Measurements from ENCODE around the gene SLC30A7. TPM values are rescaled to one million over a fixed set of nuclear protein-coding genes. Genes with fewer than 3 reads are reported as not detected.
"Not testable (repeated sequence)": the region's sequence is repeated elsewhere in the genome, so short reads cannot be mapped to it uniquely, and the experiment has no call there.

SLC30A7 gene, protein sequence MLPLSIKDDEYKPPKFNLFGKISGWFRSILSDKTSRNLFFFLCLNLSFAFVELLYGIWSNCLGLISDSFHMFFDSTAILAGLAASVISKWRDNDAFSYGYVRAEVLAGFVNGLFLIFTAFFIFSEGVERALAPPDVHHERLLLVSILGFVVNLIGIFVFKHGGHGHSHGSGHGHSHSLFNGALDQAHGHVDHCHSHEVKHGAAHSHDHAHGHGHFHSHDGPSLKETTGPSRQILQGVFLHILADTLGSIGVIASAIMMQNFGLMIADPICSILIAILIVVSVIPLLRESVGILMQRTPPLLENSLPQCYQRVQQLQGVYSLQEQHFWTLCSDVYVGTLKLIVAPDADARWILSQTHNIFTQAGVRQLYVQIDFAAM
- total RNA-seq, result 47.7 and 51.5 TPM in 2 replicates

DNA sequence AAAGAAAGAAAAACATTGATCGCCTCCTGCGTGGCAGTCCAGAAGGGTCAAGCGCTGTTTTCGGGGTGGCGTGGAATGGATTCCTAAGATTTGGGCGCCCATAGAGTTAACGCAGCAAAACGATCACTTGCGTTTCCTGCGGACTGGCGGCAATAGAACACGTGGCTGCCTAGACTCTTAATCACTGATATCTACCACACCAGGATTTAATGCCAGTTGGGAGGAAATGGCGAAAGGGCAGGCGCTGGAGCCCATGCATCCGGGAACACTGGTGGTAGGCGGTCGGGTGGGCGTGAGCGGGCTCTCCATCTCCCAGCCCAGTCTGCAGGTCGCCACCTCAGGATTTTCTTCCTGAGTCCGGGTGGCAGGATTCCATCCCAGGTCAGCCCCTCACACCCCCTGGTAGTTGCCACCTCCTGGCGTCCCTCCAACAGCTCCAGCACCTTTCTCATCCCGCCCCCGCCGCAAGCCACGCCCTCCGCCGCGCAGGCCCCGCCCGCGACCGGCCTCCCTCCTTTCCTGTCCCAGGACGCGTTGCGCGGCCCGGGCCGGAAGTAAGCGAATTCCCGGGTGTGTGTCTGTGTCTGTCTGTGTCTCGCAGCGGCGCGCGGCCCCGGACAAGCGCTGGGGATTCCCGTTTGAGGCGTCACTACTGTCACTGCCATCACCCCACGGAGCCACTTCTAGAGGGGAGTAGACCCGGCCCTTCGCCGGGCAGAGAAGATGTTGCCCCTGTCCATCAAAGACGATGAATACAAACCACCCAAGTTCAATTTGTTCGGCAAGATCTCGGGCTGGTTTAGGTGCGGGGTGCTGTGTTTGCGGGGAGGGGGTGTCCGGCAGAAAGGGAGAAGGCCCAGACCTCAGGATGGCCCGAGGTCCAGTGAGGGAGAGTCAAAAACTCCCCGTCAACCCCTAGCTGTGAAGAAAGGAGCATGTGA lies at the start of gene SLC30A7:
TSS of gene SLC30A7 (plus strand) at position 551 of the 941 bp plus-strand sequence. CDS start at position 724, 173 bp downstream.
- intact Hi-C loops (cut with micrococcal nuclease), result loop anchor here (1.0 kb wide), 11 partner anchors 53 to 858 kb away; partner anchors contain the start of genes CDC14A, DPH5, RTCA and TRMT13

DNA sequence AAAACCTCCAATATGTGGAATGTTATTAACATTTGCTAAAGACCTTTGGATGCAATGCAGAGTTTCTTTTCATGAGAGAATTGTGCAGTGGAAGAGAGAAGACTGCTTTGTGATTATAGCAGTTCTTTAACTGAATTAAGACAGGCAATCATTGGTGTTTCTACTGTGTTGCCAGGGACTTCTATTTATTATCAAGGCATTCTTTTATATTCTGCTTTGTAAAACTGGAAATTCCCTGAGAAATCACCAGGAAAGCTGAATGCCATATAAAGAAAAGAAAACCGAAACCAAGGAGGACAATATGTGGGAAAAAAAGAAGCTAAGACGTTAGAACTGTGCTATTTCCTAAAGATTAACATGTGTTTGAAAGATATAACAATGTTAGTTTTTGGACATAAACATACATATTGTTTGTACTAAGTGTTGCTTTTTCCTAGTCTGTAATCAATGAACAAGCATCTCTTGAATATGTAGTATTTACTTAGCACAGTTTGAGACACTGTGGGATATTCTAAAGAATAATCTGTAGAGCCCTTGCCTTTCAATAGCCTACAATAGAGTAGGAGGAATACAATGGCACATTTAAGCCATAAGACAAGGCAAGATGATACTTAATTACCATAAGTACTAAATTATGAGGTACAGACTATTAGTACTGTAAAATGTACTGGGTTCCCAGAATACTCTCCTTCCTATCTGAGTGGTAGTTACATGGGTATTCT lies 48.4 kb upstream of the SLC30A7 start:
- intact Hi-C loops (cut with micrococcal nuclease), result no loop called here

GRCh38 chr1:100851726-100852125 lies 44.2 kb upstream of the SLC30A7 start:
- intact Hi-C loops (cut with micrococcal nuclease), result no loop called here

DNA sequence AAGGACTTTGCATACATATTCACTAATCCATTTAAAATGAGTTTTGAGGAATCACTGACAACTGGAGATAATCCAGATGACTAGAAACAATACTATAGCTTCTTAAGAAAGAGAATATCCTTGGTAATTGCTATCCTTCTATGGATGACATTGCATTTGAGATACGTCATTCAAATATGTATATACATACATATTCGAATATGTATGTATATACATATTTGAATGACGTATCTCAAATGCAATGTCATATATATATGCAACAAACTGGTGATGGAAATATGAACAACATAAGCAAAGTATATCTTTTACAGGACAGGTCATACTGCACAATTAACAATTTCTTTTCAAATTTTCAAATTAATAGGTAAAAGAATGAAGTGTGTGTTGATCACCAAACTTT lies 42.9 kb upstream of the SLC30A7 start:
- intact Hi-C loops (cut with micrococcal nuclease), result no loop called here

DNA sequence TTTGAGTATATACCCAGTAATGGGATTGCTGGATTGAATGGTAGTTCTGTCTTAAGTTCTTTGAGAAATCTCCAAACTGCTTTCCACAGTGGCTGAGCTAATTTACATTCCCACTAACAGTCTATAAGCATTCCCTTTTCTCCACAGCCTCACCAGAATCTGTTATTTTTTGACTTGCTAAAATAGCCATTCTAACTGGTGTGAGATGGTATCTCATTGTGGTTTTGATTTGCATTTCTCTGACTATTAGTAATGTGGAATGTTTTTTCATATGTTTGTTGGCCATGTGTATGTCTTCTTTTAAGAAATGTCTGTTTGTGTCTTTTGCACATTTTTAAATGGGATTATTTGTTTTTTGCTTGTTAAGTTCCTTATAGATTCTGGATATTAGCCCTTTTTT lies 40.8 kb upstream of the SLC30A7 start:
- intact Hi-C loops (cut with micrococcal nuclease), result not testable (repeated sequence)

DNA sequence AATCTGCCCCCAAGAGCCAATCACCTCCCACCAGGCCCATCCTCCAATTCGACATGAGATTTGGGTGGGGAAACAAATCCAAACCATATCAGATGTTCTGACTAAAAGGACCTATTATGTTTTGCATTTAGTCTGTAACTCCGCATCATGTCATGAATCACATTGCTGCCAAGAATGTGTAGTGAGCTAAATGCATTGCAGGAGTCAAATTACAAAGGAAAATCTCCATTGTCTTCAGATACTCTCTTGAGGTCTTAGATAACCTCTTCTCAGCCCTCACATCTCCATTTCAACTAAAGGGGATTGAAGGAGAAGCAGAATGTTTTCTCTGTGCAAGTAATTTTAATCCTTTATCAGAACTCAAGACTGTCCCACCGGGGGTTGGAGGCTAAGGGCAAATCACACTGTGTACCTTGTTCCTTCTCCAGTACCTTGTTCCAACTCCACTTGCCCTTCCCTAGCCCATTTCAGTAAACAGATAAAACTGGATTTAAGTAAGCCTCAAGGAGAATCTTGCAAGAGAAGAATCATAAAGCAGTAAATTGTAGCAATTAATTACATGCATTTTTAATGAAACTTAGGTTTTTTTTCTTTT lies 35.4 kb upstream of the SLC30A7 start:
- intact Hi-C loops (cut with micrococcal nuclease), result loop anchor here (10.0 kb wide), 2 partner anchors 116 to 726 kb away; partner anchors contain the start of genes SASS6 and TRMT13

DNA sequence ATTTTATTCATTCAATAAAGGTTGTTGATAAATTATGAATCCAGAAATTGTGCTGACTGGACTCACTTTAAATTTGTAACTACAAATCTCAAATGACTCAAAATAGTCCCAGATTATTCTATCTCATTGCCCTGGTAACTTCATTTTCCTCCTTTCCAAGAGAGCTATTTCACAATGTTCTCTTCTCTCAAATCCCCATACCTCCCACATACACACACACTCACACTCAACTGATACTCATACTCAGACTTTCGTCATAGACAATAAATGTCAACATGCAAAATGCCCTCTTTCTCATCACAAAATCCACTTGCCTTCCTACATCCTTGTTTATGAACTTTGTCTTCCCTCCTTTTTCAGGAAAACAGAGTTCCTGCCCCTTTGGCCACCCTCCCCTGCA lies 34.5 kb upstream of the SLC30A7 start:
- intact Hi-C loops (cut with micrococcal nuclease), result loop anchor here (10.0 kb wide), 2 partner anchors 117 to 727 kb away; partner anchors contain the start of genes SASS6 and TRMT13

DNA sequence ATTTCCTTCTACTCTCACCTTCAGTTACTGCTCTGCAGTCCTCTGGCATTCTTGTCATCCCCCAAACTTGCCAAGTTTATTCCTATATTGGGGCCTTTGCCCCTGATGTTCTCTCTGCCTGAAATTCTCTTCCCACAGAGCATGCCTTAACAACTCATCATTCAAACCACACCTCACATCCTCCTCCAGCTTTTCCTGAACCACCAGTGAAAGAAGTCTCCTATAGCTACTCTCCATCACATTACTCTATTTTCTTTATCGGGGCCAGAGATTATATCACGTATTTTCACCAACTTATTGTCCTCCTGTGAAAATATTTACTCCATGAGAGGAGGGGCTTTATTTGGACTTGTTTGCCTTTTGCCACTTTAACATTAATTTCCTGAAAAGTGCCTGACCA lies 33.3 kb upstream of the SLC30A7 start:
- intact Hi-C loops (cut with micrococcal nuclease), result loop anchor here (10.0 kb wide), 2 partner anchors 118 to 728 kb away; partner anchors contain the start of genes SASS6 and TRMT13

DNA sequence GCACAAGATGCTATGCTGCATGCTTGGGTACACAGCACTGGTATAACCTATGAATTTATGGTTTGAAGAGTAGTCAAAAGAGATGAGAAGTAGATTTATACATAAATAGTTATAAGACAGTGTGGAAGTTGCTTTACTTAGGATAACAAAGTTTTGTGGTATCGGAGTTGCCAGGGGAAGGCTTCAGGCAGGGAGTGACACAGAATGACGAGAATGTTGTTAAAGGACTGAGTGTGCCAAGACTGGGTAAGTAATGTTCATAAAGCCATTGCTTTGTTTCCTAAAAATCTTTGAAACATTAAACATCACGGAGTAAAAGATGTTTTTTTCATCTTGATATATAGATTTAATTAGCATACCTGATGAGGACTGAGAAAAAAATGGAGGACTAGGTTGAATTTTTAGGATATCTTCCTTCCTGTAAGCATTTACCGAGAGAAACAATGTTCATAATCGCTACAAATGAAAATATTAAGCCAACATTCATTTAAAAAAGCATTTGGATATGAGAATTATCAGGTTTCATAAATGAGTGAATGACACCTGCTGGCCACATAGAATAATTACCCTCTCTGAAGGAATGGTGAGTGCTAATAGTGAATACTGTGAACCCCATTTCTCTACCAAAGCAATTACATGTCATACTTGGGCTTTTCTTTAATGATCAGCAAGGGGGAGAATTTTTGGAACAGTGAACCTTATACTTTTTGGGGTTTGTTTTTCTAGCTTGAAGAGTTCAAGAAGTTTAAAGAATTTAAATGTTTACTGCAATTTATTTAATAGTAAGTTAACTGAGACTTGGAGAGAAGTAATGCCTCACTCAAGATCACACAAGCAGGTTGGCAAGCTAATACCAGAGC lies 29.6 kb upstream of the SLC30A7 start:
- intact Hi-C loops (cut with micrococcal nuclease), result loop anchor here (1.0 to 10.0 kb wide), 7 partner anchors 121 to 1384 kb away; partner anchors contain the start of genes CDC14A, RTCA, SASS6 and TRMT13

DNA sequence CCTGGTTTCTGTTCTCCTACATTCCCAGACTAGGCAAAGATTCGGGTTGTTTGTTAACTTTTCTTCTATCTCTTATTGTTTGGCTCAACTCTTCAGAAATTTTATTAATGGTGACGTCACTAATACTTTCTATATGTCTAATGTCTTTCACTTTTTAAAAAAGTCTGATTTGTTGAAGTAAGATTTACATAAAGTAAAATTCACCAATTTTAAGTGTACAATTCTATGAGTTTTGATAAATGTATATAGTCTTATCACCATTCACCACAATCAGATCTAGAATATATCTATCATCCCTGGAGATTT lies 29.0 kb upstream of the SLC30A7 start:
- intact Hi-C loops (cut with micrococcal nuclease), result loop anchor here (1.0 to 10.0 kb wide), 7 partner anchors 122 to 1385 kb away; partner anchors contain the start of genes CDC14A, RTCA, SASS6 and TRMT13

DNA sequence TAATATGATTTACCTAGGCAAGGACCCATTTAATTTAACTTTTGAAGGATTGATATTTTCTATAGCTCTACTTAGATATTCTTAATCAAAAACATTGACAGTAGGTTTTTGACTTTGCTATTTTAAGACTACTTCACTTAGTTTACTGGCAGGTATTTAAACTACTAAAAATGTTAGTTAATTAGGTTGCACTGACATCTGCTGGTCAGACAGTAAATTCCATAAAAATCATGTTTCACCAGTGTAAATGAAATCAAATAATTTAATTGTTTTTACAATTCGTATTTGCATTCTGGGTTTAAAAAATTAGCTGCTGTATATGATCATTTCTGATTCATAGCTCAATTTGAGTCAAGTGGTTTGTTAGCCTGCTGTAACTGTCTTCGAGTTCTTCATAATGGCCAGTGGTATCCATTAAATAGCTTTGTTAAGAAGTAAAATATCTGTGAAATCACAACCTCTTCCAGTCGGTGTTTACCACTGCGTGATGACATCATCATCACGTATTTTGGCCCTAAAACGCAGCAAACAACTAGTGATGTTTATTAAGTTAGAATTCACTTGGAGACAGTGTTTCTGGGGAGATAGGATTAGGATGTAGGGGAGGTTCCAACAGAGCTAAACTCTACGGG lies 27.4 kb upstream of the SLC30A7 start:
- intact Hi-C loops (cut with micrococcal nuclease), result loop anchor here (1.0 to 10.0 kb wide), 10 partner anchors 124 to 1688 kb away; partner anchors contain the start of genes CDC14A, RTCA, SASS6 and TRMT13

DNA sequence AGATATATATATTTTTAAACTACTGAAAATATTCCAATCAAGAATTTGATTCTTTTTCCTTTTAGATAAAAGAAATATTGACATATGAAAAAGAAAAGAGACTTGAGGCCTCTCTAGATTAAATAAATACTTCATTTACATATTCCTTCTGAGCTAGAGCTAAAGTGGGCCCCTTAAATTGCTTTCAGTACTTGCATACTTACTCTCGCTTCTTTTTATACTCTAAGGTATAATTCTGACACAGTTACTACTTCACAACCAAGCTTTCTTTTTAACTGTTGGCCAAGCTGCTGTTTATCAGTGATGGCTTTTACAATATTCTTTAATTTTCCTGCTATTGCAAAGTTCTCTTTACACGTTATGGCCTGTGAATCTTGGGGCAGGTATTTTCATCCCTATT lies 25.9 kb upstream of the SLC30A7 start:
- intact Hi-C loops (cut with micrococcal nuclease), result loop anchor here (2.0 to 10.0 kb wide), 7 partner anchors 125 to 1388 kb away; partner anchors contain the start of genes CDC14A, RTCA, SASS6 and TRMT13

DNA sequence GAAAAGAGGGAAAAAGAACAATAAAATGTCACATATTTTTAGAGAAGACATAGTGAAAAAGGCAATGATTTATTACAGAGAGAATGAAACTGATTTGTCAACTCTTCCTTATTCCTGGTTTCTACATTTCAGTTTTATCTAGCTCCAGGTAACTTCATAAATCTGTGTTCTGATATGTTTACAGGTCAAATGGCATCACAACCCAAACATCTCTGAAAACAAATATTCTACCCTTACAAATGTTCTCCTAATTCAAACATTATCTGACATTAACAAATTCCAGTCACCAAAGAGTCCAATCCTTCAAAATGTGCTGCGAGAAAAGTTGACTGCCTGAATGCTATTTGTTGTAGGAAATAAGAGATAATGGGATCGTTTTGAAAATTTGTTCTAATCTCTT lies 21.5 kb upstream of the SLC30A7 start:
- intact Hi-C loops (cut with micrococcal nuclease), result no loop called here

- intact Hi-C loops (cut with micrococcal nuclease), result no loop called here
Observed at GRCh38 chr1:100875228-100875627, 20.7 kb upstream of the SLC30A7 start.

DNA sequence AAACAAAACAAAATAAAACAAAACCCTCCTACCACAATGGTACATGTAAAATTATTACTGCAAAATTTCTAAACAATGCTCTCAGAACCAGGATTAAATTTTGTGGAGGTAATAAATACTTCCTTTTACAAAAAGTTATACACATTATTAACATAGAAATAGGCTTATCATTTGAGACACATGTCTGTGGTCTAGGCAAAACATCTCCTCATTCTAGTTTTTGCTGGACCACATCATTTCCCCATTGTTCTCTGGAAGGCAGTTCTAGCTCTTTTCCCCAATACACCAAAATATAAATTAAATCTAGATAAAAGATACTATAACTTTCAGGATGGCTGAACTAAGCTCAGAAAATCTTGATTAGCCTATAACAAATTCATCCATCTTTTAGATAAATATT lies 19.6 kb upstream of the SLC30A7 start:
- intact Hi-C loops (cut with micrococcal nuclease), result no loop called here

DNA sequence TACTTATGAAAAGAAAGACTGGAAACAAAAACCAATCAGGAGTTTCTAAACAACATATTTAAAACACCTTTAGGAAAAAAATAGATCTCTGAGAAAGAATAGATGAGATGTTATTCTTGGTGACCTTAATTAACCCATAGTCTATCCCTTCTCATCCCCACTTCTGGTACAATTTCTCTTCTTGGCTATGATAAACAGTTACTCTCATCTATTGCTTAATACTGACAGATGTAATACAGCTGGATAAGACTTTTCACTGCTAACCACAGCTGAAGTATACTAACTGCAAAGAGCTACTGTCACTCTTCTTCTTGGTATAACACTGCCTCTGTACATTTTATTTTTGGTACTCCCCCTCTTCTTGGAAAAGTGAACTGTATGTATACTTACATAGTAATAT lies 16.5 kb upstream of the SLC30A7 start:
- intact Hi-C loops (cut with micrococcal nuclease), result no loop called here

DNA sequence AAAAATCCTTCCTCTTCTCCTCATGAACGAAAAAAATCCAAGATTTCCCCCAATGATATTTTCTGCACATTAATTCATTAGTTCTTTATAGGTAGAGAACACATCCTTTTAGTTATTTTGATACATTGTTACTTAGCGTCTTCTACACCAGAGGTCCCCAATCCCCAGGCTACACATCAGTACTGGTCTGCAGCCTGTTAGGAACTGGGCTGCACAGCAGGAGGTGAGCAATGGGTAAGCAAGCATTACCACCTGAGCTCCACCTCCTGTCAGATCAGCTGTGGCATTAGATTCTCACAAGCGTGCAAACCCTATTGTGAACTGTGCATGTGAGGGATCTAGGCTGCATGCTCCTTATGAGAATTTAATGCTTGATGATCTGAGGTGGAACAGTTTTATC lies 14.2 kb upstream of the SLC30A7 start:
- intact Hi-C loops (cut with micrococcal nuclease), result no loop called here

GRCh38 chr1:100882698-100883097 lies 13.2 kb upstream of the SLC30A7 start:
- intact Hi-C loops (cut with micrococcal nuclease), result no loop called here

DNA sequence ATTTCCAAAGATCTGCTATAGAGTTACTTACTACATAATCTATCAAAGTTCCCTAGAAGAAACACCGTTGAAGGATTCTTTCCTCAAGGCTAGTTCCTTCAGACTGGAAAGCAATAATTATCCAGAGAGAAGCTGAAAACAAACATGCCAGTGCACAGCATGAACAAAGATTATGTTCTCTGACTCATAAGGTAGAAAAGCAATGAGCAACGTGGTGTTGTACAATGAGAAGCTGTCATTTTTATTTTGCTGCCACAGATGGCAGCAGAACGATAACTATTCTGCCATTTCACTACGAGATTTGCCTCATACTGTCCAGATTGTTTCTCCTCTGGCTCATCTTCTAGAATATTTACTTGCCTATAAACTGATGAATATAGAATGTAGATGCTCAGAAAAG lies 11.9 kb upstream of the SLC30A7 start:
- intact Hi-C loops (cut with micrococcal nuclease), result no loop called here

Data from T-helper 1 cell treated with Interleukin-12 subunit alpha and Interleukin-12 subunit beta and Interleukin-4 antibody, amounts not matched to agents 30 ng/mL and 1 ng/mL, for 36 hours (primary cell).